ENCODE results near the gene ANKLE1.

The ANKLE1 gene, protein sequence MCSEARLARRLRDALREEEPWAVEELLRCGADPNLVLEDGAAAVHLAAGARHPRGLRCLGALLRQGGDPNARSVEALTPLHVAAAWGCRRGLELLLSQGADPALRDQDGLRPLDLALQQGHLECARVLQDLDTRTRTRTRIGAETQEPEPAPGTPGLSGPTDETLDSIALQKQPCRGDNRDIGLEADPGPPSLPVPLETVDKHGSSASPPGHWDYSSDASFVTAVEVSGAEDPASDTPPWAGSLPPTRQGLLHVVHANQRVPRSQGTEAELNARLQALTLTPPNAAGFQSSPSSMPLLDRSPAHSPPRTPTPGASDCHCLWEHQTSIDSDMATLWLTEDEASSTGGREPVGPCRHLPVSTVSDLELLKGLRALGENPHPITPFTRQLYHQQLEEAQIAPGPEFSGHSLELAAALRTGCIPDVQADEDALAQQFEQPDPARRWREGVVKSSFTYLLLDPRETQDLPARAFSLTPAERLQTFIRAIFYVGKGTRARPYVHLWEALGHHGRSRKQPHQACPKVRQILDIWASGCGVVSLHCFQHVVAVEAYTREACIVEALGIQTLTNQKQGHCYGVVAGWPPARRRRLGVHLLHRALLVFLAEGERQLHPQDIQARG

DNA sequence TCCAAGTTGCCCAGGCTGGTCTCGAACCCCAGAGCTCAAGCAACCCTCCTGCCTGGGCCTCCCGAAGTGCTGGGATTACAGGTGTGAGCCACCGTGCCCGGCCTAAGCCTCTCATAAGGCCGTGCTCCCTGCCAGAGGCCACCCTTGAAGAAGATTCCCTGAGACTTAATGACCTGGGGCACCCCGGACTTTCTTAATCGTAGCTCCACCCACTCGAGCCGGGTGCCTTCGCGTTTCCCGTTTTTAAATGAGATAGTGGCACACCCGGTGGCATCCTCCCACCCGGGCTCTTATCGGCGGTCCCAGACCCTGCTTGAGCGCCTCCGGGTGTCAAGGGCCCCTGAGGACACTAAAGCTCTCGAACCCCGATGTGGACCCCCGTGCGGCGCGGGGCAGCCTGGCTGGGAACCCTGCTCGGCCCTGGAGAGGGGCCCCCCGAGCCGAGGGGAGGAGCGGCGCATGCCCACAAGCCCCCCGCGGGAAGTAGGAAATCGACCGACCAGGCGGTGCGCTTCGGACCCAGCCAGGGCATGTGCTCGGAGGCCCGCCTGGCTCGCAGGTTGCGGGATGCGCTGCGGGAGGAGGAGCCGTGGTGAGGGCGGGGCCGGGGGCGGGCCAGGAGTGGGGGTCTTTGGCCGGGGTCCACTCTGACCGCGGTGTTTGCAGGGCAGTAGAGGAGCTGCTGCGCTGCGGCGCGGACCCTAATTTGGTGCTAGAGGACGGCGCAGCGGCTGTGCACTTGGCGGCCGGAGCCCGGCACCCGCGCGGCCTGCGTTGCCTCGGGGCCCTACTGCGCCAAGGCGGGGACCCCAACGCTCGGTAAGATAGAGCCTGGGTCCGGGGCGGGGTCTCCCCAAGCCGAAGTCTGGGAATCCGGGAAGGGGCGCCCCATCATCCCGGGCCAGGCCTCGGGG is at the start of gene ANKLE1:
Gene ANKLE1, plus strand, starts transcription at position 511 of the 914 bp plus-strand sequence. Its CDS starts 20 bp downstream, at position 531.
- peak within 1 kb of the TSS; percentile 83 for H3K27ac Mint-ChIP-seq
- peak; percentile 83 for ATAC-seq
- H3K27me3 Mint-ChIP-seq, result no peaks in the 10 kb centered on the region
- H3K4me3 Mint-ChIP-seq, result peak within 1 kb of the TSS; percentile 87
- H3K9me3 Mint-ChIP-seq, result no peaks in the 10 kb centered on the region
- H3K36me3 Mint-ChIP-seq, result peaks cover 36% of the 10 kb centered on the region
- H3K4me1 Mint-ChIP-seq, result peaks cover 25% of the 10 kb centered on the region

- Mint-ChIP-seq H3K36me3 (peaks cover 5% of the 10 kb centered on the region), H3K27me3 (no peaks in the 10 kb centered on the region), H3K4me1 (peaks cover 11% of the 10 kb centered on the region), H3K4me3 (no peak overlapping the region), H3K27ac (no peak overlapping the region), H3K9me3 (no peaks in the 10 kb centered on the region)
- no peak for ATAC-seq
These were observed 49.4 kb upstream of the ANKLE1 start for GRCh38 chr19:17232258-17232657.

DNA sequence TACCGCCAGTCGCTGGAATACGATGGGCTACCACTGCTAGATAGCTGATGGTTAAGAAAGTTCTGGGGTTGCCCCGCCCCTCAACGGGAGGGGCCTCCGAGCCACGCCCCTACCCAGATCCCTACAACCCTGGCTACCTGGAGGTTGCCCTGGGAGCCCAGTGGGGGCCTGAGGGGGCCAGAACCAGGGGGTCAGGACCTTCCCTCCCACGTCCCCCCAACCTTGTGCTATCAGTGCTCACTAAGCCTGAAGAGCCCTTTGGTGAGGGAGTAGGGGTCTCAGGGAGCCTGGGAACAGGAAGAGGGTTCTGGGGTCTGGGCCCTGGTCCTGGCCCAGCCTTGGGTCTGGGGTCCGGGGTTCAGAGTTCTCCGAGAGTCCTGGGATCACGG is 46.8 kb upstream of the ANKLE1 start:
- H3K27ac Mint-ChIP-seq, result peak overlapping the region; percentile 54

DNA sequence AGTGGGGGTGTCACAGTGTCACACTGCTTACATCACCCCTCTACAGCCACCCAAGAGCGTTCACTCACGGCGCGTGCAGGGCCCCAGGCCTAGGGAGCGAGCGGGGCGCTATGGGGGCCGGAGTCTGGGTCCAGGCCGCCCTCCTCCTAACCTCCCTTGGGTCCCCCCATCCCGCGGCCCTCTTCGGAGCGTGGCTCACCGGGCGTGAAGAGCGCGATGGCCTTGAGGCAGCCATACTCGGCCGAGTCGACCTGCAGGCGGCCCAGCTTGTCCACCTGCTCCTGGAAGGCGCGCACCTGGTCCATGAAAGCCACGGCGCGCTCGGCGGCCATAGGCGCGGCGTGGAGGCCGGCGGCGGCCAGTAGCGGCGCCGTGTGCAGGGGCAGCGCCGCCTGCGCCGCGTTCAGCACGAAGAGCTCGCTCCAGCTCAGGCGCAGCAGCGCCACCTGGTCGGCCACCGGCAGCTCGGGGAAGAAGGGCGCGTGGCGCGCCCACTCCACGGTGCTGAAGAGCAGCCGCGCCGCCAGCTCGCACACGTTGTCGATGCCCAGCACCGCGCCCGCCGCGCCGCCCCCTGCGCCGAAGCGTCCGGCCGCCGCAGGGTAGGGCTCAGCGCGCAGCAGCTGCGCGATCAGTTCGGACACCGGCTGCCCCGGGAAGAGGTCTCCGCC is 46.3 kb upstream of the ANKLE1 start:
- Mint-ChIP-seq H3K9me3 (no peaks in the 10 kb centered on the region), H3K27ac (peak overlapping the region; percentile 54), H3K4me1 (peaks cover 10% of the 10 kb centered on the region), H3K4me3 (peak overlapping the region; percentile 74), H3K36me3 (peaks cover 5% of the 10 kb centered on the region), H3K27me3 (no peaks in the 10 kb centered on the region)
- peak; percentile 95 for ATAC-seq

More for the DNA sequence above, 46.8 kb upstream of the ANKLE1 start:
- ATAC-seq, result peak; percentile 80
- Mint-ChIP-seq H3K4me3 (peak overlapping the region; percentile 74), H3K9me3 (no peaks in the 10 kb centered on the region), H3K36me3 (peaks cover 5% of the 10 kb centered on the region), H3K4me1 (peaks cover 10% of the 10 kb centered on the region), H3K27me3 (no peaks in the 10 kb centered on the region)

GRCh38 chr19:17235971-17236777 is 45.5 kb upstream of the ANKLE1 start:
- H3K27ac Mint-ChIP-seq, result peak overlapping the region; percentile 12
- H3K27me3 Mint-ChIP-seq, result no peaks in the 10 kb centered on the region
- no peaks in the 10 kb centered on the region for H3K9me3 Mint-ChIP-seq
- peaks cover 5% of the 10 kb centered on the region for H3K36me3 Mint-ChIP-seq
- no peak for ATAC-seq
- peak overlapping the region; percentile 74 for H3K4me3 Mint-ChIP-seq
- peaks cover 10% of the 10 kb centered on the region for H3K4me1 Mint-ChIP-seq

- Mint-ChIP-seq H3K27ac (peak overlapping the region; percentile 12), H3K27me3 (no peaks in the 10 kb centered on the region), H3K4me3 (no peak overlapping the region), H3K4me1 (peaks cover 15% of the 10 kb centered on the region), H3K36me3 (peaks cover 4% of the 10 kb centered on the region), H3K9me3 (no peaks in the 10 kb centered on the region)
- ATAC-seq, result no peak
These were observed 44.7 kb upstream of the ANKLE1 start for GRCh38 chr19:17236811-17237543.

DNA sequence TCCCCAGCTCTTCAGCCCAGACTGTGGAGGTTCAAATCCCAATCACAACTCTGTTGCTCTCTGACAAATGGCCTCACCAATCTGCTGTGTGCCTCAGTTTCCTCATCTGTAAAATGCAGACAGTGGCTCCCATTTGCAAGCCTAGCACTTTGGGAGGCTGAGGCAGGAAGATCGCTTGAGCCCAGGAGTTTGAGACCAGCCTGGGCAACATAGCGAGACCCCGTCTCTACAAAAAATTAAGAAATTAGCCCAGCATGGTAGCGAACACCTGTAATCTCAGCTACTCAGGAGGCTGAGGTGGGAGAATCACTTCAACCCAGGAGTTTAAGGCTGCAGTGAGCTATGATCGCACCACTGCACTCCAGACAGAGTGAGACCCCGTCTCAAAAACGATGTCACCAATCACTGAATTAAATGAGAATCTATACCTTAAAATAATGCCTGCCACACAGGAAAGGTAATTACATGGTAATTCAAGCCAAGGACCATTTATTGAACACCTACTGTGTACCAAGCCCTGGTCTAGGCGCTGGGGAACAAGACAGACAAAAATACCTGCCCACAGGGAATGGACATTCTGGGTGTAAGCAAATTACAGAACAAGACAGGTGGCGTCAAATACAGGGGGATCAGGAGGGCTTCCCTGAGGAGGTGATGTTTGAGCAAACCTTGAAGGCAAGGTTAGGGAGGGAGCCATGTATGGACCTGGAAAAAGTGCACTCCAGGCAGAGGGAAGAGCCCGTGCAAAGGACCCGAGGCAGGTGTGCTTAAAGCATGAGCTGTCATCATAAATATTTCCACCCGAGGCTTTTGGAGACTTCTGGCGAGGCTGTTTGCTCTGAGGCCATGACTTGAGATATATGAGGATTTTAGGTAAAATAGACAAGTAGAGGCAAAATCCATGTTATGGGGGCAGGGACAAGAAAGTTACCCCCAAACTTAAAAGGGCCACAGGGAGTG is 43.7 kb upstream of the ANKLE1 start:
- no peak for ATAC-seq
- Mint-ChIP-seq H3K27ac (no peak overlapping the region), H3K9me3 (no peaks in the 10 kb centered on the region), H3K4me1 (peaks cover 24% of the 10 kb centered on the region), H3K27me3 (no peaks in the 10 kb centered on the region), H3K36me3 (no peaks in the 10 kb centered on the region), H3K4me3 (no peak overlapping the region)

DNA sequence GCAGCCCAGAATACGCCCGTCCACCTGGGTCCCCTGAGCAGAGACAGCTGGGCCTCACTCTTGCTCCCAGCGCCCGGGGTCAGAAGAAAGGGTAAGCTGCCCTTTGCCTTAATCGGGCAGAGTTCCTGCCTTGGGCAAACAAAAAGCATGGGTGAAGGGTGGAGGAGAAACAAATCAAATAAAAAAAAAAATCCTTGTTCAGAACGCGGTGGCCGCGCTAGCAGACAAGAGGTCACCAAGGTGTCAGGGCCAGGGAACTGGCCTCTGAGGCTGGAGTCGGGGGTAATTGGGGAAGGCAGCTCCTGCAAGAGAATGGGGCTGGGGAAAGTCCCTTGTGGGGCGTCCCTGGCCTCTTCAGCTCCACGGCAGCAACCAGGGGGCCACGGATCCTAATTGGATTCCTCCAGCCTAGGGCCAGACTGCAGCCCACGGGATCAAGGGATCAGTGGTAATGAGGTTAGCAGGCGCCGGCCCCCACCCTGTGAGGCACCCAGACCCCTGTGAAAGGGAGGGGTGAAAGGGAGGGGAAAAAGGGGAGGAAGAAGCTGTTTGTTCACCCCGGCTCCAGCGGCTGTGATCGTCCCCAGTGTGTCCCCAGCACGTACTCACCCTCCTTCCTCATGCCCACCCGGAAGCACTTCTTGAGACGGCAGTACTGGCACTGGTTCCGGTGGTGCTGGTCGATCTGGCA is 41.5 kb upstream of the ANKLE1 start:
- Mint-ChIP-seq H3K27me3 (no peaks in the 10 kb centered on the region), H3K36me3 (no peaks in the 10 kb centered on the region), H3K4me3 (no peak overlapping the region), H3K4me1 (peaks cover 28% of the 10 kb centered on the region), H3K9me3 (no peaks in the 10 kb centered on the region), H3K27ac (no peak overlapping the region)
- no peak for ATAC-seq

- Mint-ChIP-seq H3K27me3 (no peaks in the 10 kb centered on the region), H3K27ac (no peak overlapping the region), H3K9me3 (no peaks in the 10 kb centered on the region), H3K36me3 (no peaks in the 10 kb centered on the region), H3K4me3 (no peak overlapping the region), H3K4me1 (peaks cover 29% of the 10 kb centered on the region)
- ATAC-seq, result no peak
These were observed 40.8 kb upstream of the ANKLE1 start for GRCh38 chr19:17240826-17241399.

DNA sequence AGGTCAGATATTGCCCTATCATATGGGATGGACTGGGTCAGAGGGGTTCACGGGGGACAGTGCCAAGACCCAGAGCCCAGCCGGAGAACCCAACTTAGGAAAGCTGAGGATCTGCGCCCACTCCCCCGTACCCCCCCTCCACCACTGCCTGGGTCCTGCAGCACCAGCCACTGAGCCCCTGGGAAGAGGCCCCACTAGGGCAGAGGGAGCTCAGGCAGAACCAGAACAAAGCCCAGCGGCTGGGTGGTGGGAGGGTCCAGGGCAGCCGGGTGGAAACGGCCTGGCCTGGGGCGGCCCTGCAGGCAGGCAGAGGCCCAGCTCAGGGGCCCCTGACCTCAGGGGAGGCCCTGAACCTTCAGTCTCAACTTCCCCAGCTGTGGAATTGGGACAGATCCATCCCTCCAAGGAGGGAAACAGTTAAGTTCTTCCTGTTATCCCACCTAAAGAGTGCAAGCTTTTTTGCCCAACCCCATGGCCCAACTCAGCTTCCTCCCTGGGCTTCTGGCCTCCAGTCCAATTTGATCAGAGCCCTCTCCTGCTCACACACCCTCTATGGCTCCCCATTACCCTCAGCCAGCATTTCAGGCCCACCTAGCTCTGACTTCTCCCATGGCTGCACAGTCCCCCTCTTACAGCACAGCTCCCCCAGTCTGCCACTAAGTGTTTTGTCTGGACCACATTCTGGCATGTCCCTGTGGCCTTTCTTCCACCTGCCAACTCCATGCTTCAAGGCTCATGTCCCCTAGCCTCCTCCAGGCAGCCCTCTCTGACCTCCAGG is 39.1 kb upstream of the ANKLE1 start:
- peaks cover 46% of the 10 kb centered on the region for H3K4me1 Mint-ChIP-seq
- no peak overlapping the region for H3K4me3 Mint-ChIP-seq
- H3K36me3 Mint-ChIP-seq, result no peaks in the 10 kb centered on the region
- no peak for ATAC-seq
- no peaks in the 10 kb centered on the region for H3K27me3 Mint-ChIP-seq
- H3K9me3 Mint-ChIP-seq, result no peaks in the 10 kb centered on the region
- peak overlapping the region; percentile 31 for H3K27ac Mint-ChIP-seq

DNA sequence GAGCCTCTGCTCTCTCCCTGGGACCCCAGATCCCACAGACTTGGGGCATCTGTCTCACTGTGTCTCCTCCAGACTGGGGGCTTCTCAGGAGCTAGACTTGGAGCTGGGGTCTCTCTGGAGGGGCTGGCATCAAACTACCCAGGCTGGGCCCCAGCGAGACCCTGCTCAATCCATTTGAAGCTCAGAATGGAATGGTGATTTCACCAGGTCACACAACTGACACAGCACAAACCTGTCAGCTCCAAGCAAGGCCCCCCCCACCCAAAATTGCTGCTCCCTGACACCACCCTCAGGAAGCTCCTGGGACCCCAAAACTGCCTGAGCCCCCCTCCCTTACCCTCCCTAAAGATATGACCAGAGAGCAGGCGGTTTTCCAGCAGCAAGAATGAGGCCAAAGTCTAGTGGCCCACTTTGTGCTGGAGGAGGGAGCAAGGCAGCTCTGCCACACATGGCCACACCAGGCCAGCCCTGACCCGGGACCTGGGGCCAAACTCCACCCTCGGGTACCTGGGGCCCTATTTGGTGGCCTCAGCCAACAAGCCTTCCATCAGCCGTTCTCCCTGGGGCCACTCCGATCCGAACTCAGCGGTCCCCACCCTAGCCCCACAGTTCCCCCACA is 38.4 kb upstream of the ANKLE1 start:
- H3K27ac Mint-ChIP-seq, result peak overlapping the region; percentile 31
- ATAC-seq, result no peak
- H3K4me1 Mint-ChIP-seq, result peaks cover 46% of the 10 kb centered on the region
- no peaks in the 10 kb centered on the region for H3K36me3 Mint-ChIP-seq
- no peaks in the 10 kb centered on the region for H3K9me3 Mint-ChIP-seq
- no peaks in the 10 kb centered on the region for H3K27me3 Mint-ChIP-seq
- peak overlapping the region; percentile 15 for H3K4me3 Mint-ChIP-seq

Data from stimulated activated memory B cell treated with anti-CD40 and anti-IgM and Interleukin-4, amounts not matched to agents 10 μg/mL and 1 μg/mL and 100 μg/mL, for 72 hours (primary cell).